GM18526 (cell line): ENCODE data around the gene UBL4A.

ENCODE experiments used
- POLR2A ChIP-seq: IDR thresholded peaks from 3 replicates; pipeline ENCODE4 v1.6.1; 2011; ENCODE audit not compliant: insufficient read length; ENCODE audit errors: extremely low read depth

UBL4A gene

GRCh38 chrX:154486396-154487207 lies at the start of gene UBL4A:
Gene UBL4A (minus strand): TSS chrX:154486615. CDS start chrX:154486584, 31 bp downstream.
- peak; percentile 17 for TF ChIP-seq POLR2A

- no peak for TF ChIP-seq POLR2A
These were observed 49.5 kb upstream of the UBL4A start for GRCh38 chrX:154535892-154536291.

- TF ChIP-seq POLR2A: no peak
These were observed 48.3 kb upstream of the UBL4A start for GRCh38 chrX:154534526-154535322.

DNA sequence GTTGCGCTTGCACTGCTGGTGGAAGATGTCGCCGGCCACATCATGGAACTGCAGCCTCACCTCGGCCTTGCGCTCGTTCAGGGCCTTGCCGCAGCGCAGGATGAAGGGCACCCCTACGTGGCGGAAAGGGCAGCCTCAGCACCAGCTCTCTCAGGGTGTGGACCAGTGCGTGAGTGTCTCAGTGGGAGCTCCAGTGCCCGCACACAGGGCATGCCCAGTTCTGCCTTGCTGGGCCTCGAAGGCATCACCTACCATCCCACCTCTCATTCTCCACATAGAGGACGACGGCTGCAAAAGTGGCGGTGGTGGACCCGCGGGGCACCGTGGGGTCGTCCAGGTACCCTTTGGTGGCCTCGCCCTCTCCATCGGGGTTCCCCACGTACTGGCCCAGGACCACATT lies 46.3 kb upstream of the UBL4A start:
- no peak for TF ChIP-seq POLR2A

- TF ChIP-seq POLR2A: no peak
These were observed 45.2 kb upstream of the UBL4A start for GRCh38 chrX:154531626-154532025.

DNA sequence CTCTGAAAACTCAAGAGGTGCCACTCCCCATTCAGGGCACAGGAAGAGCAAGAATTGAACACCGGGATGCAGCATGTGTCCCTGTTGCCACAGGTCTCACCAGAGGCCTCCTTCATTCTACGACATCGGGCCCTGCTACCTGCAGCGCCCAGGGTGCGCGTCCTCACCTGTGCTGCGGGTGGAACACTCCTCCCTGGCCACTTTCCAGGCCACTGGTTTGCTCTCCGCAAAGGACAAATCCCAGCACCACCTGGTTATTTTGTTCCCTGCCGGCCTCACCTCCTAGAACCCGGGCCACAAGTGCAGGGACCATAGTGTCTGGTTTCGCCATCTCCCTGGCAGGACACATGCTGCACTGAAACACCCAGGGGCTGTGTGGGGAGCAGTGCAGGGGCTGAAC lies 43.9 kb upstream of the UBL4A start:
- no peak for TF ChIP-seq POLR2A

DNA sequence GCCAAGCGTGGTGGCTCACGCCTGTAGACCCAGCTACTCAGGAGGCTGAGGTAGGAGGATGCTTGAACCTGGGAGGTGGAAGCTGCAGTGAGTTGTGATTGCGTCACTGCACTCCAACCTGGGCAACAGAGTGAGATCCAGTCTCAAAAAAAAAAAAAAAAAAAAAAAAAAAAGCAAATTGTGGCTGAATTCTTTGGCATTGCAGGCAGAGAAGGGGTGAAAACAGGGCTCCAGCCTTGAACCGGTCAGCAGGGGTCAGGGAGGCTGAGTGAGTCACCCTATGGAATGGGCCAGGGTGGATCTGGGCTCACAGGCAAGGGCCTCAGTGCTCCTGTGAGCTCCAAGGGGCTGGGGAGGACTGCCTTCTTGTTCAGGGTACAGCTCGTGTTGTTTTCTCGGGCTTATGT lies 42.8 kb upstream of the UBL4A start:
- no peak for TF ChIP-seq POLR2A

DNA sequence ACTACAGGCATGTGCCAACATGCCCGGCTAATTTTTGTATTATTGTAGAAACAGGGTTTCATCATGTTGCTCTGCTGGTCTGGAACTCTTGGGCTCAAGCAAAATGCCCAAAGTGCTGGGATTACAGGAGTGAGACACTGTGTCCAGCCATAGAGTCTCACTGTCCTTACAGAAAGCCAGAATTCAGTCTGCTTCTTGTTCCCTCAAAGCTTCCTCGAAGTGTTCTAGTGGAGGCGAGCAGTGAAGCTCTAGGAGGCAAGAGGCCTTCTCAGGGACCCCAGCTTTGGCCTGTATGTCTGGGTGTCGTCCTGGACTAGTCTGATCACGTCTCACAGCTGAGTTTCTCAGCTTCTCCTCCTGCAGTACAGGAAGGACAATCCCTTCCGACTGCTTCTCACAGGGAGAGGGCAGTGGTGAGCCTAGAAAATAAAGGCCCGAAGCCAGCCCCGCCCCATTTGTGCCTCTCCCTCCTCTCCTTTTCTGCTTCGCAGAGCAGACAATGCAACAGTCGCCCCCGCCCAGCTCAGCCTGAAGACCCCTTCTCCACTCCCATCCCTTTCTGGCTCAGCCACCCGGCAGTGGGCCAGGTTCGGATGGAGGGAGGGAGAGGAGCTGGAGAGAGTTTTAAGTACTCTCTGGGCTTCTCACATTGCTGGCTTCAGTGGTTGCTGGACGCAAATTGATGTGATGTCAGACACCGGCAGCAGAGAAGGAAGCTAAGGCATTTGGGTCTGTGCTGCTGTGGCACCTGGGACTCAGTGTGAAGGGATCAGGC lies 40.7 kb upstream of the UBL4A start:
- TF ChIP-seq POLR2A: peak; percentile 16

GRCh38 chrX:154525606-154526490 lies 39.4 kb upstream of the UBL4A start:
- no peak for TF ChIP-seq POLR2A

GRCh38 chrX:154519389-154519788 lies 33.0 kb upstream of the UBL4A start:
- no peak for TF ChIP-seq POLR2A

DNA sequence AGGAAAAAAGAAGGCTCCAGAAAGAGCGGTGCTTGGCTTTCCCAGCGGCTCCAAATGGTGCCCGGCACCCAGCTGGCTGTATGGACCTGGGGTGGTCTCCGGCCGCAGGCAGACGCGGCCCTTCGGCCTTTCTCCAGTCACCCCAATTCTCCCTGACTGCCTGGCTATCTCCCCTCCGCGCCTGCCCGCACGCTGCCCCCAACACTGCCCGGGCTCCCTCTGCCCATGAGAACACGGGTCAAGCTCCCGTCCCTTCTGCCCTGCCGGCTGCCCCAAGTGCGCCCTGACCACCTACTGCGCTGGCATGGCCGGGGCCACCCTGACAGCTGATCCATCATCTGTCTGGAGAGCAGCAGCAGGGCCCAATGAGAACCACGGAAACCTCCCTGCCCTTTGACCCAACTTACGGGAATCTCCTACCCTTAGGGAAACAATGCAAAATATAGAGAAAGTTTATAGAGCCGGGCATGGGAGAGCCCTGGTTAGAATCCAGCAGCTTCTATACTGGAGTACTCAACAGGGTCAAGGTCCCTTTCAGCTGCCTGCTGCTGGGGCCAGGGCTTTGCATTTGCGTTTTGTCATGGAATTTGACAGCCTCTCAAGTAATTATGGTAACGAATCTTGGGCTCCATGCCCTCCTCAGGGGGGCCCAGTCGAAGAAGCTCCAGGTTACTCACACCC lies 30.8 kb upstream of the UBL4A start:
- no peak for TF ChIP-seq POLR2A

DNA sequence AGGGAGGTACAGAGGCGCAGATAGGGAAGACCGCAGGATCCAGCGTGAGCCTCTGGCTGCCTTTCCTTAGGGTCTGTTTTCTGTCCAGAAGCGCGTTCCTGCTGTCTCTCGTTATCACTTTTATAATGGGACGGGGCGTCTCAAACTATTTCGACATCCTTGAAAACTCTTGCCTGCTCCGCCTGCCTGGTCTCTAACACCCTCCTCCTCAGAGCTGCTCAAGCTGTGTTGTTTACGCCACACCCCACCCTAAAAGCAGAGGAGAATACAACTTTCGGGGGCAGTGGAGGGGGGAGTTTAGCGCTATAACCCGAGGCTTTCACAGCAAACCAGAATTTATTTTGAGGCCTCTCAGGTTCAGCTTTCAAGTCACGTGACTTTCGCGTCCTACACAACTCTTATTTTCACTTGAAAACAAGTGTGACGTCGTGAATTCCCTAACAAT lies 30.3 kb upstream of the UBL4A start:
- no peak for TF ChIP-seq POLR2A

- peak; percentile 79 for TF ChIP-seq POLR2A
These were observed 29.7 kb upstream of the UBL4A start, which contains the start of gene FAM3A for GRCh38 chrX:154515966-154516655. Gene FAM3A (minus strand): TSS chrX:154516232. CDS start chrX:154515772, 460 bp downstream.
